GM23338 (cell line): ENCODE results near the gene PDE4D. TPM values are rescaled to one million over a fixed set of nuclear protein-coding genes. Genes with fewer than 3 reads are reported as not detected.

ENCODE experiments used
- ATAC-seq: fragments of 200-7000 bp; cut with Tn5 transposase; 3 replicates; pipeline ENCODE4 v1.9.1; 2020
- DNase-seq: peaks from one replicate; pipeline ENCODE4 v3.0.0-alpha.2; 2015; ENCODE audit warnings: low spot score
- H2AFZ ChIP-seq: fragments of 200-600 bp; sonication (generic); 2 replicates; pipeline ENCODE4 v1.8.0; 2016; ENCODE audit warnings: antibody characterized with exemption, mild to moderate bottlenecking, moderate library complexity
- H3F3A ChIP-seq: fragments of 200-600 bp; sonication (generic); replicated peaks from 2 replicates; pipeline ENCODE4 v1.8.0; 2017; ENCODE audit warnings: antibody characterized with exemption, mixed run types, low read depth
- H3K27ac ChIP-seq: fragments of 200-600 bp; sonication (generic); 2 replicates; pipeline ENCODE4 v1.6.1; 2016; ENCODE audit warnings: low read depth
- H3K27me3 ChIP-seq: fragments of 200-600 bp; sonication (generic); 2 replicates; pipeline ENCODE4 v1.8.0; 2016; ENCODE audit warnings: mild to moderate bottlenecking, mixed run types, moderate library complexity; ENCODE audit not compliant: insufficient read depth
- H3K36me3 ChIP-seq: fragments of 200-600 bp; sonication (generic); 2 replicates; pipeline ENCODE4 v1.8.0; 2016; ENCODE audit warnings: mild to moderate bottlenecking; ENCODE audit not compliant: insufficient read depth
- H3K4me1 ChIP-seq: fragments of 200-600 bp; sonication (generic); 2 replicates; pipeline ENCODE4 v1.8.0; 2016; ENCODE audit warnings: mild to moderate bottlenecking, moderate library complexity; ENCODE audit not compliant: insufficient read depth
- H3K4me2 ChIP-seq: fragments of 200-600 bp; sonication (generic); 2 replicates; pipeline ENCODE4 v1.7.1; 2017; ENCODE audit warnings: mixed run types
- H3K4me3 ChIP-seq: fragments of 200-600 bp; sonication (generic); 2 replicates; pipeline ENCODE4 v1.6.1; 2016; ENCODE audit warnings: mixed run types
- H3K79me2 ChIP-seq: fragments of 200-600 bp; sonication (generic); replicated peaks from 2 replicates; pipeline ENCODE4 v1.8.0; 2017; ENCODE audit warnings: mild to moderate bottlenecking; ENCODE audit not compliant: insufficient read depth
- H3K9me2 ChIP-seq: fragments of 200-600 bp; sonication (generic); 2 replicates; pipeline ENCODE4 v1.8.0; 2017; ENCODE audit not compliant: insufficient read depth
- H4K20me1 ChIP-seq: fragments of 200-600 bp; sonication (generic); replicated peaks from 2 replicates; pipeline ENCODE4 v1.8.0; 2017; ENCODE audit warnings: mild to moderate bottlenecking; ENCODE audit not compliant: insufficient read depth
- H3K27ac Mint-ChIP-seq: 2 replicates; pipeline ENCODE4 v1.8.0; 2020; ENCODE audit warnings: inconsistent platforms, mild to moderate bottlenecking, moderate library complexity, mixed read lengths
- H3K27me3 Mint-ChIP-seq: 3 replicates; pipeline ENCODE4 v1.8.0; 2022; ENCODE audit warnings: low read depth, mild to moderate bottlenecking, moderate library complexity, mixed read lengths, inconsistent platforms; ENCODE audit not compliant: insufficient read depth, poor library complexity
- H3K36me3 Mint-ChIP-seq: 3 replicates; pipeline ENCODE4 v1.8.0; 2021; ENCODE audit warnings: low read depth, mild to moderate bottlenecking, inconsistent platforms, moderate library complexity, mixed read lengths
- H3K4me1 Mint-ChIP-seq: 3 replicates; pipeline ENCODE4 v1.8.0; 2020; ENCODE audit warnings: mild to moderate bottlenecking, inconsistent platforms, mixed read lengths
- H3K4me3 Mint-ChIP-seq: 3 replicates; pipeline ENCODE4 v1.8.0; 2021; ENCODE audit warnings: moderate library complexity, mild to moderate bottlenecking, inconsistent platforms, mixed read lengths
- H3K9me3 Mint-ChIP-seq: 3 replicates; pipeline ENCODE4 v1.8.0; 2020; ENCODE audit warnings: moderate library complexity, mild to moderate bottlenecking, inconsistent platforms, mixed read lengths
- CREB1 ChIP-seq: fragments of 250-450 bp; sonication (Bioruptor Pico); IDR thresholded peaks from 2 replicates; pipeline ENCODE4 v1.5.0; 2020; ENCODE audit warnings: low read depth, mild to moderate bottlenecking, moderate library complexity
- ETS1 ChIP-seq: IDR thresholded peaks from 2 replicates; pipeline ENCODE4 v1.6.1; 2016; ENCODE audit warnings: antibody characterized with exemption
- NANOG ChIP-seq: IDR thresholded peaks from 2 replicates; pipeline ENCODE4 v1.6.1; 2016; ENCODE audit warnings: antibody characterized with exemption, borderline replicate concordance
- POLR2AphosphoS5 ChIP-seq: IDR thresholded peaks from 2 replicates; pipeline ENCODE4 v1.6.1; 2016; ENCODE audit warnings: antibody characterized with exemption, low read depth
- ZNF114 ChIP-seq: fragments of 250-450 bp; sonication (Bioruptor Pico); IDR thresholded peaks from 2 replicates; pipeline ENCODE4 v1.5.0; 2020; ENCODE audit warnings: mild to moderate bottlenecking, moderate library complexity
- ZNF331 ChIP-seq: fragments of 250-450 bp; sonication (Bioruptor Pico); IDR thresholded peaks from 2 replicates; pipeline ENCODE4 v1.5.0; 2020; ENCODE audit warnings: low read depth, mild to moderate bottlenecking, moderate library complexity
- polyA plus RNA-seq: library from polyadenylated mRNA; unstranded; fragments of >200 nt; fragmentation: Nextera tagmentation; extraction: Ambion mirVana; gene quantifications from 2 replicates; pipeline ENCODE4 v1.2.1, GENCODE V29; 2016
- total RNA-seq: library from RNA; depleted of rRNA; stranded (reverse); fragments of >200 nt; shearing (Covaris generic); gene quantifications from 2 replicates; pipeline ENCODE4 v1.2.3, GENCODE V29; 2014
- TF ChIP-seq, protein P1 (sequence below): IDR thresholded peaks from one replicate; pipeline ENCODE4 v1.6.1; 2018; ENCODE audit warnings: antibody characterized with exemption; ENCODE audit not compliant: unreplicated experiment

Gene PDE4D
- total and polyA plus RNA-seq, 2 experiments from 2014 or later: 2.1 to 4.7 TPM

GRCh38 chr5:59838067-59838466 is 55.5 kb downstream of the PDE4D start:
- Histone ChIP-seq H3K9me2 (no peaks in the 10 kb centered on the region), H3F3A (no peaks in the 10 kb centered on the region), H3K36me3 (no peaks in the 10 kb centered on the region), H3K4me3 (no peak overlapping the region), H3K79me2 (no peaks in the 10 kb centered on the region), H4K20me1 (no peaks in the 10 kb centered on the region), H3K27me3 (no peaks in the 10 kb centered on the region), H2AFZ (no peak overlapping the region), H3K4me1 (no peaks in the 10 kb centered on the region), H3K27ac (no peak overlapping the region), H3K4me2 (no peak overlapping the region)
- Mint-ChIP-seq H3K27ac (no peak overlapping the region), H3K36me3 (no peaks in the 10 kb centered on the region), H3K4me1 (peaks cover 5% of the 10 kb centered on the region), H3K9me3 (no peaks in the 10 kb centered on the region), H3K27me3 (peaks cover 3% of the 10 kb centered on the region), H3K4me3 (no peak overlapping the region)
- DNase-seq (peak; percentile 18), ATAC-seq (peak; percentile 55)
- no peak for TF ChIP-seq CREB1 (CRISPR knock-in tag)
- TF ChIP-seq NANOG: no peak

DNA sequence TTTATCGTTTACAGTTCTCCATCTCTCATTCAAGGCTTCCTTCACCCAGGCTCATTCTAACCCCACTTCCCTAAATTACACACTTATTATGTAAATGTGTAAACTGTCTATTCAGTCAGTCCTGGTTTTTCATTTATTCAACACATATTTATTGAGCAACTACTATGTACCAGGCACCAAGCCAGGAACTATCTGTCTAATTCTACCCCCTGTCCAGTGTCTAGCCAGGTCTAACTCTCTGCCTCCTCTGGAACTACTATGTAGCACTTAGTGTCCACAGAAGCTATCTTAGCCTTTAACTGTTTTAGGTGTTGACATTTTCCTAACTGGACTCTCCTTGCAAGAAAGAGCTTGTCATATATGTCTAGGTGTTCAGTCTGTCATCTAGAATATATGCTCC is 56.5 kb downstream of the PDE4D start:
- Histone ChIP-seq H3K36me3 (no peaks in the 10 kb centered on the region), H4K20me1 (no peaks in the 10 kb centered on the region), H3K4me1 (no peaks in the 10 kb centered on the region), H3F3A (no peaks in the 10 kb centered on the region), H2AFZ (no peak overlapping the region), H3K79me2 (no peaks in the 10 kb centered on the region), H3K4me2 (no peak overlapping the region), H3K27me3 (no peaks in the 10 kb centered on the region), H3K4me3 (no peak overlapping the region), H3K9me2 (no peaks in the 10 kb centered on the region), H3K27ac (no peak overlapping the region)
- Mint-ChIP-seq H3K36me3 (no peaks in the 10 kb centered on the region), H3K9me3 (no peaks in the 10 kb centered on the region), H3K27me3 (peaks cover 3% of the 10 kb centered on the region), H3K27ac (no peak overlapping the region), H3K4me1 (peaks cover 9% of the 10 kb centered on the region), H3K4me3 (no peak overlapping the region)
- ATAC-seq (no peak), DNase-seq (no peak)
- TF ChIP-seq ZNF331 (CRISPR knock-in tag) (no peak), ETS1 (no peak), NANOG (no peak), POLR2AphosphoS5 (no peak), ZNF114 (CRISPR knock-in tag) (no peak)
- TF ChIP-seq, protein P1, sequence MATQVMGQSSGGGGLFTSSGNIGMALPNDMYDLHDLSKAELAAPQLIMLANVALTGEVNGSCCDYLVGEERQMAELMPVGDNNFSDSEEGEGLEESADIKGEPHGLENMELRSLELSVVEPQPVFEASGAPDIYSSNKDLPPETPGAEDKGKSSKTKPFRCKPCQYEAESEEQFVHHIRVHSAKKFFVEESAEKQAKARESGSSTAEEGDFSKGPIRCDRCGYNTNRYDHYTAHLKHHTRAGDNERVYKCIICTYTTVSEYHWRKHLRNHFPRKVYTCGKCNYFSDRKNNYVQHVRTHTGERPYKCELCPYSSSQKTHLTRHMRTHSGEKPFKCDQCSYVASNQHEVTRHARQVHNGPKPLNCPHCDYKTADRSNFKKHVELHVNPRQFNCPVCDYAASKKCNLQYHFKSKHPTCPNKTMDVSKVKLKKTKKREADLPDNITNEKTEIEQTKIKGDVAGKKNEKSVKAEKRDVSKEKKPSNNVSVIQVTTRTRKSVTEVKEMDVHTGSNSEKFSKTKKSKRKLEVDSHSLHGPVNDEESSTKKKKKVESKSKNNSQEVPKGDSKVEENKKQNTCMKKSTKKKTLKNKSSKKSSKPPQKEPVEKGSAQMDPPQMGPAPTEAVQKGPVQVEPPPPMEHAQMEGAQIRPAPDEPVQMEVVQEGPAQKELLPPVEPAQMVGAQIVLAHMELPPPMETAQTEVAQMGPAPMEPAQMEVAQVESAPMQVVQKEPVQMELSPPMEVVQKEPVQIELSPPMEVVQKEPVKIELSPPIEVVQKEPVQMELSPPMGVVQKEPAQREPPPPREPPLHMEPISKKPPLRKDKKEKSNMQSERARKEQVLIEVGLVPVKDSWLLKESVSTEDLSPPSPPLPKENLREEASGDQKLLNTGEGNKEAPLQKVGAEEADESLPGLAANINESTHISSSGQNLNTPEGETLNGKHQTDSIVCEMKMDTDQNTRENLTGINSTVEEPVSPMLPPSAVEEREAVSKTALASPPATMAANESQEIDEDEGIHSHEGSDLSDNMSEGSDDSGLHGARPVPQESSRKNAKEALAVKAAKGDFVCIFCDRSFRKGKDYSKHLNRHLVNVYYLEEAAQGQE: no peak
